Measurements from ENCODE around the gene TEX261. TPM values are rescaled to one million over a fixed set of nuclear protein-coding genes. Genes with fewer than 3 reads are reported as not detected.
A peak's percentile ranks its signal among the peaks of the same experiment; 100 is the strongest.

The TEX261 gene
- total RNA-seq, 2 experiments from 2014 or later: 34.8 to 35.8 TPM

DNA sequence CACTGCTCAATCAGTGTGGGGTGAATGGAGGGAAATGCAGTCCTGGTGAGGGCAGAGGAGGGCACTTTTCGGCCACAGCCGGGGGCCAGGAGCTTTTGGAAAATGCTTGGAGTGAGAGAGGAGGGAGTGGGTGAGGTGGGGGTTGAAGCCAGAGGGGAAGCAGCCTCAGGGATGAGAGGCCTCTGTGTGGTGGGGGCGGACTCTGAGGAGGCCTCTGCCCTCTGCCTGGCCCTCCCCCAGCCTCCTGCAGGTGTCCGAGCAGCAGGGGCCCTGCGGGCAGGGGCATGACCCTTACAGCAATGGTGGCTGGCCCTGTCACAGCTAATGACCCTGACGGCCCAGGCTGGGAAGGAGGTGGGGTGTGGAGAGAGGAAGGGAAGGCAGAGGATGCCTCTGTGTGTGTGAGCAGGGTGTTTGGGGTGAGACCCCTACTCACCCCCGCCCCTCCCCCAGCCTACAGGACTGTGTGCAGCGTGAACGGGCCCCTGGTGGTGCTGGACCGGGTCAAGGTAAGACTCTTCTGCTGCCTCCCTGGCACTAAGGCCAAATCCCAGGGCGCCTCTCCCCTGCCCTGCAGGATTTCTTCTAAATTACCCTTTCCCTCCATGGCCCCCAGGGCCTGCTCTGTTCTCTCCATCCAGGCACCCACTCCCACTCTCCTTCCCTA lies 51.3 kb downstream of the TEX261 start:
- Mint-ChIP-seq H3K9me3 (no peaks in the 10 kb centered on the region), H3K27me3 (peaks cover 30% of the 10 kb centered on the region), H3K27ac (no peak overlapping the region), H3K36me3 (ENCODE audit: low read depth) (no peaks in the 10 kb centered on the region), H3K4me3 (no peak overlapping the region), H3K4me1 (peaks cover 10% of the 10 kb centered on the region)
- DNase-seq: no peak
- ChIA-PET CTCF (interaction anchor here (1.1 to 1.2 kb wide), 2 partner anchors 8 to 11 kb away, joined by 3 read pairs; no protein-coding TSS in a partner anchor), POLR2A (no interaction called here)

DNA sequence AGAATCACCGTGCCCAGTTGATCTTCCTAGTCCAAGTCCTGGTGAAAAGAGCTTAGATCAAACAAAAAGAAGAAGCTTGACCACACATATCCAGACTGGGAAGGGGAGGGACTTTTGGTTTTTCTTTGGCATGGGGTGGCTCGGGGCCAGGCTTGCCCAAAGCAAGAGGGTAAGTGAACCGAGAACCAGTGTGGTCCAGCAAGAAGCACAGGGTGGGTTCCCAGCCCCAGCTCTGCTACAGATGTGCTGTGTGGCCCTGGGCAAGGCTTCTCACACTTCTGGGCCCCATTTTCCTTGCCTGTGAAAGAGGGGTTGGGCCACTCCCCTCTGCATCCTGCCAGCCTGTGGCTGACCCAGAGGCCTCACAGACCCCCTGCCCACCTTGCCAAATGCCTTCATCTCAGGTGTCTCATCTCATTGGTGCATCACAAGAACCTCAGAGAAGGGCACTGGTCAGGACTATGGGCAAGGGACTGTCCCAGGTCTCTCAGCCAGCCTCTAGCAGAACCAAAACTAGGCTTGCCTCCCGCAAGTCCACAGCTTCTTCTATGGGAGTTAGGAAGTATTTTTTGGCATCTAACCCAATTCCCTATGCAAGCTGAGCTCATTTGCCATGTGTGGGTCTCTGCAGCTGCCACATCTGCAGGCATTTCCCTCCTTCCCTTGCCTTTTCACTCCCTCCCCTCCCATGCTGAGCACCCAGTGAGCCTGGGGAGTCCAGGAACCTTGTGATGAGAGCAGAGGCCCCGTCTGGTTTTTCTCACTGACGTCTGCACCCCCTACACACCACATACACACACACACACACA lies 52.1 kb downstream of the TEX261 start:
- DNase-seq: no peak
- H3K9me3 Mint-ChIP-seq: no peaks in the 10 kb centered on the region
- POLR2A ChIA-PET: no interaction called here
- CTCF ChIA-PET: interaction anchor here (0.9 to 1.2 kb wide), 4 partner anchors 8 to 71 kb away, joined by 3 read pairs; no protein-coding TSS in a partner anchor
- no peak overlapping the region for H3K27ac Mint-ChIP-seq
- H3K27me3 Mint-ChIP-seq: peaks cover 24% of the 10 kb centered on the region
- H3K4me1 Mint-ChIP-seq: peaks cover 3% of the 10 kb centered on the region
- no peak overlapping the region for H3K4me3 Mint-ChIP-seq
- H3K36me3 Mint-ChIP-seq (ENCODE audit: low read depth): no peaks in the 10 kb centered on the region

DNA sequence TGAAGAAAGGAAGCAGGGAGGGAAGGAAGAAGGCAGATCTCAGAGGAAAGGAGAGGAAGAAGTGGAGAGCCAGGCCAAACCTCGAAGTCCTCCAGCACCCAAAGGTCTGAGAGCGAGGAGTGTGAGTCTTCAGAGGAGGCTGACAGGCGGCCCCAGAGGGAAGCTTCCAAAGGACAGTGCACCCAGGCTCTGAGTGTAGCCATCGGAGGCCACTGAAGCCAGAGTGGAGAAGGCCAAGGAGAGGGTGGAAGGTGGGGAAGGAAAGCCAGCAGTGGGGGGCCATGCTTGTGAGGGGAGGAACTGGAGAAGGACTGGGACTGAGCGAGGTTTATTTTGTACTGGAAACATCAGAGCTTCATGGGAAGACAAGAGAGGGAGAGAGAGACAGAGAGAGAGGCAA lies 53.0 kb downstream of the TEX261 start:
- H3K36me3 Mint-ChIP-seq (ENCODE audit: low read depth): no peaks in the 10 kb centered on the region
- ChIA-PET CTCF (interaction anchor here (1.1 kb wide), 1 partner anchor 70 kb away, joined by 3 read pairs; no protein-coding TSS in a partner anchor), POLR2A (no interaction called here)
- no peaks in the 10 kb centered on the region for H3K4me1 Mint-ChIP-seq
- DNase-seq: no peak
- peaks cover 19% of the 10 kb centered on the region for H3K27me3 Mint-ChIP-seq
- no peak overlapping the region for H3K27ac Mint-ChIP-seq
- no peaks in the 10 kb centered on the region for H3K9me3 Mint-ChIP-seq
- H3K4me3 Mint-ChIP-seq: no peak overlapping the region

DNA sequence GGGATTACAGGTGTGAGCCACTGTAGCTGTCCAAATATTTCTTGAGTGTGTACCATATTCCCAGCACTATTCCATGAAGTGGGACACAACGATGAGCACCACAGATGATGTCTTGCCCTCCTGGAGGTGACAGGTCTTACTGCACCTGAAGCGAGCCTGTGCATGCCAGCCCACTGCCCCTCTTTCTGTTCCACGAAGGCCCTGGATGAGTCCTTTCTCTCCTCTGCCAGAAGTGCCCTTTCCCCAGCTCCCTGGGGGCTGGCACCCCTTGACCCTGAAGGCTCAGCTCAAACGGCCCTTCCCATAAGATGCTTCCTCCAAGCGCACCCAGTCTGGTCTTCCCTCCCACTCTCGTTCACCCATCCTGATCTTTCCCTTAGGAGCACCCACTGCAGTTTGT lies 53.5 kb downstream of the TEX261 start:
- Mint-ChIP-seq H3K36me3 (ENCODE audit: low read depth) (no peaks in the 10 kb centered on the region), H3K4me3 (no peak overlapping the region), H3K27ac (no peak overlapping the region), H3K4me1 (no peaks in the 10 kb centered on the region), H3K27me3 (peaks cover 21% of the 10 kb centered on the region), H3K9me3 (no peaks in the 10 kb centered on the region)
- CTCF ChIA-PET: interaction anchor here (1.1 kb wide), 1 partner anchor 70 kb away, joined by 3 read pairs; no protein-coding TSS in a partner anchor
- POLR2A ChIA-PET: no interaction called here
- DNase-seq: no peak

DNA sequence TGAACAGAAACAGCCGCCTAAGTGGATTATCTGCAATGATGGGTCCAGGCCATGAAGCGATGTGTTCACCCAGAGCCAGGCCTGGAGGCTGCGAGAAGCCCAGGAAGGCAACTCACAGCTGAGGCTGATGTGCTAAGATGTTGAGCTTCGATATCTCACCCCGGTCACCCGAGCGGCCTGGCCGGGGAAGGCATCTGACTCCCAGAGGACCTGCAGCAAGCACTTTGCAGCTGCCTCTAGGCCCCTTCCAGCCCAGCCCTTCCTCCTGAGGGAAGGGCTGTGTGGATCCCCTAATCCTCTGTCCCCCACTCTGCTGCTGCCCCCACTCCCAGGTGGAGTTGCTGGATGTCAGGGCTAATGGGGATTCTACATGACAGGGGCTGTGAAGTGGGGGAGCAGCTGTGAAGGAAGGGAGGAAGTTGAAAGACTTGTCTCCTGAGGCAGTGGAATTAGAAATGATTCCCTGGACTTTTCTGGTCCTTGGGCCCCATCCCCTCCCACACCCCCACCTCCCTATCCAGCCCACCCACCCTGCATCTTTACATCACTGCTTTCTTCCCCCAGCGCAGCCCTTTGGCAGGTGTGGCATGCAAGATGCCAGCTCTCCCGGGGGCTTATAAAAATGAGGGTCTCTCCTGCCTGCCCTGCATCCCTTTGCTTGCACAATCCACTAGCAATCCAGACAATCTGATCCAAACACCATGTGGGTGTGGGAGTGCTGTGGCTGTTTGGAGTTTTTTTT lies 54.7 kb downstream of the TEX261 start:
- H3K4me3 Mint-ChIP-seq: no peak overlapping the region
- H3K27ac Mint-ChIP-seq: no peak overlapping the region
- no peaks in the 10 kb centered on the region for H3K4me1 Mint-ChIP-seq
- H3K36me3 Mint-ChIP-seq (ENCODE audit: low read depth): no peaks in the 10 kb centered on the region
- ChIA-PET CTCF (no interaction called here), POLR2A (no interaction called here)
- peaks cover 20% of the 10 kb centered on the region for H3K27me3 Mint-ChIP-seq
- no peaks in the 10 kb centered on the region for H3K9me3 Mint-ChIP-seq
- no peak for DNase-seq

DNA sequence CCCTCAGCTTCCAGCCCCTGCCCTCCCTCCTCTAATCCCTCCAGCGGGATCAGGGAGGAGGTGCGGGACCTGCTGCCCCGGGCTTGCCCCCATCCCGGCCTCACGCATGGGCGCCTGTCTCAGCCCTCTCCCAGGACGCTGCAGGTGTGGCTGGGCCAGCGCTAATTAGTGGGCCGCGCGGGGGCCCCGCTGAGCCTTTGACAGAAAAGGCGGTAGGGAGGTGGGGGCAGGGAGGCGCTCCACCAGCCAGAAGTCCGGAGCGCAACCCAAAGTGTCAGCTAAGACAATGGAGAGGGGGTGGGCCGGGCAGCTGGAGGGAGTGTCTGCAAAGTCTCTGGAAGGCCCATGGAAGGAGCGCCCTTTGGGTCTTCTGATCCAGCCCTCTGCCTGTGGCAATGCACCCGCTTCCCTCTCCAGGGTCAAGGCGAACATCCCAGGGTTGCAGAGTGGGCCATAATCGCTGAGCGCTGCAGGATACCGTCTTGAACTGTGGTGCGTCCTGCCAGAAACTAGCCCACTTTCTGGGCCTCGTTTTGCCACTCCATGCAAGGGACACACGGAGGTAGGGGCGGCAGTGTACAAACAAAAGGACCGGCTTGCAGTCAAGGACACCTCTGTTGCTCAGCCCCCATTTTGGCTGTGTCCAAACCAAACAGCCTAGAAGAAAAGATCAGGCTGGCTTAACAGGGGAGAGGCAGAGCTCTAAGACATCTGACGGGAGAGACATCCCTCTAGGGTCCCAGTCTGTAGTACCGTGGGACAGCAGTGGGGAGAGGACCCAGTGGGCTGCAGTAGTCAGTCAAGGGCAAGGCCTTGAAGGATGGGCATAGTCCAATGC lies 55.5 kb downstream of the TEX261 start:
- ChIA-PET CTCF (no interaction called here), POLR2A (no interaction called here)
- no peak for DNase-seq
- H3K9me3 Mint-ChIP-seq: no peaks in the 10 kb centered on the region
- no peaks in the 10 kb centered on the region for H3K36me3 Mint-ChIP-seq (ENCODE audit: low read depth)
- peaks cover 23% of the 10 kb centered on the region for H3K27me3 Mint-ChIP-seq
- no peak overlapping the region for H3K27ac Mint-ChIP-seq
- no peak overlapping the region for H3K4me3 Mint-ChIP-seq
- no peaks in the 10 kb centered on the region for H3K4me1 Mint-ChIP-seq

DNA sequence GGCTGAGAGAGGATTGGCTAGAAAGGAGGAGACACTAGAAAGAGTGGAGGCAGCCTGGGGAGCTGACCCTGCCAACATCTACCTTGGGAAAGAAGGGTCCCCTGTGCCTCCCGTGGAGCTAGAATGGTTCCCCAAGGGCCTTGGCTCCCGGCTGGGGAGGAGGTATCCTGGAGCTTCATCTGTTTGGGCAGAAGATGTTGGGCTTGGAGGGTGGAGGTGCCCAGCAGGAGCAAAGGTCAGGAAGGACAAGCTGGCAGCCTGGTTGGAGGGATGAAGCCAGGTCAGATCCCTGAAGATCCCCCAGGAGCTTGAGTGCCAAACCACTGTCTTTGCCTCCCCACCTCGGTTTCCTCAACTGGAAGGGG lies 56.1 kb downstream of the TEX261 start:
- POLR2A ChIA-PET: no interaction called here
- no peaks in the 10 kb centered on the region for H3K36me3 Mint-ChIP-seq (ENCODE audit: low read depth)
- no peak overlapping the region for H3K27ac Mint-ChIP-seq
- peaks cover 25% of the 10 kb centered on the region for H3K27me3 Mint-ChIP-seq
- H3K4me3 Mint-ChIP-seq: no peak overlapping the region
- no peaks in the 10 kb centered on the region for H3K9me3 Mint-ChIP-seq
- DNase-seq: no peak
- no peaks in the 10 kb centered on the region for H3K4me1 Mint-ChIP-seq
- CTCF ChIA-PET: no interaction called here

DNA sequence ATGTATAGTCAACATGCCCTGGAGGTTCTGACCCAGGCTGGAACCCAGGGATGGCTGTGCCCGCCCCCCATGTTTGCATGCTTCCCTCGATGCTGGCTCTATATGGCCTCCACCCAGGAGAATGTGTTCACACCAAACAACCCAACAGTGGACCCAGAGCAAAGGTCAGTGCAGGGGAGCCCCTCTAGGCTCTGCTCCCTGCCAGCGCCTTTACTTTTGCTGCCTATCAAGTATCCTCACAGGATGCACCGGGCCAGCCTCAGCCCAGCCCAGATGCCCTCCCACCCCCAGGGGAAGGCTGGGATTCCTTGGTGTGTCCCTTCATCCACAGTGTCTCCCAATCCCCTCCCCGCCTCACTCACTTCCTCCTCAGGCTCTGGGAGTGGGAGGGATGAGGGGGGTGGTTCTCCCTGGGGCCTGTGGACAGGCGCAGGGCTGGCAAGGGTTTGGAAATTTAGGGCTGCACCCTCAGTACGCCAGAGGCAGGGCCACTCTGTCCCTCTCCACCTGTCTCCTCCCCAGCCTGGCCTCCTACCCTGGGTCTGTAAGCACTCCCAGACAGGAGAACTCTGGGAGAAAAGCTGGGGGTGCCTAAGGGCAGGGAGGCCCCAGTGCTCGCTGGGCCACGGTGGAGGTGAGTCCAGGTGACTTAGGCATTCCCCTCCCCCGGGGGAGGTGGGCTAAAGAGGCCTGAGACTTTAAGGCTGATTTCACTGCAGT lies 56.6 kb downstream of the TEX261 start:
- ChIA-PET POLR2A (no interaction called here), CTCF (interaction anchor here (1.5 kb wide), 1 partner anchor 10 kb away, joined by 6 read pairs; no protein-coding TSS in a partner anchor)
- H3K4me1 Mint-ChIP-seq: no peaks in the 10 kb centered on the region
- H3K9me3 Mint-ChIP-seq: no peaks in the 10 kb centered on the region
- no peaks in the 10 kb centered on the region for H3K36me3 Mint-ChIP-seq (ENCODE audit: low read depth)
- peaks cover 25% of the 10 kb centered on the region for H3K27me3 Mint-ChIP-seq
- DNase-seq: no peak
- no peak overlapping the region for H3K4me3 Mint-ChIP-seq
- H3K27ac Mint-ChIP-seq: no peak overlapping the region

DNA sequence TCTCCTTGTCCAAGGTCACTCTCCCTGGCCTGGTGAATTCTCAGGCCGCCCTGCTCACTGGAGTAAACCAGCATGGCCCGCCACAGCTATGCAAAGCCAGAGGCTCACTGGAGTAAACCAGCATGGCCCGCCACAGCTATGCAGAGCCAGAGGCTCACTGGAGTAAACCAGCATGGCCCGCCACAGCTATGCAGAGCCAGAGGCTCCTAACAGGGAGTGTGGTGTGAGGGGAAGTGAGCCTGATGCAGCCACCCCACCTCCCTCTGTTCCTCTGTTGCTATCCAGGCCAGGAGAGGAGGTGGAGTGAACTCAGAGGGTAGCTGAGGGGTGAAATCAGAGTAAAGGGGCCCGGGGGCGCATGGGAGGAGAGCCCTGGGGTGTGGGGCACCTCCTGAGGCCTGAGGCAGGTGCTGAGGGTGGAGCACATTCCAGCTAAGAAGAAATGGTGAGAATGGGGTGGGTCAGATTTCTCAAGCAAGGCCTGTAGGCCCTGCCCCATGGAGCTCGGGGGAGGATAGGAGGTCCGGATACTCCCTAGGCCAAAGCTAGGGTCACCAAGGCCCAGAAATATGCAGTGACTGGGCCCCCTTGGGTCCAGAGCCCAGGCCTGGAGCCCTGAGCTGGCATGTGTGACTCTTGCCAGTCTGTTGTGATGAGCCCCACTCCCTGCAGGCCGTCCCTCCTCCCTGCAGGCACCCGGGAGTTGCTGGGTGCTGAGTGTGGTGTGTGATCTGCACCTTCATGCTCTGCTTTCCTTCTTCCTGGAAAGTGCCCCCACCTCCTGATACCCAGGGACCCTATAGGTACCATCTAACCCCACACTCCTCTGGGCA lies 57.5 kb downstream of the TEX261 start:
- peaks cover 25% of the 10 kb centered on the region for H3K27me3 Mint-ChIP-seq
- no peaks in the 10 kb centered on the region for H3K4me1 Mint-ChIP-seq
- no peaks in the 10 kb centered on the region for H3K36me3 Mint-ChIP-seq (ENCODE audit: low read depth)
- no peaks in the 10 kb centered on the region for H3K9me3 Mint-ChIP-seq
- DNase-seq: no peak
- POLR2A ChIA-PET: no interaction called here
- CTCF ChIA-PET: interaction anchor here (1.5 kb wide), 1 partner anchor 11 kb away, joined by 6 read pairs; no protein-coding TSS in a partner anchor
- no peak overlapping the region for H3K27ac Mint-ChIP-seq
- H3K4me3 Mint-ChIP-seq: no peak overlapping the region

DNA sequence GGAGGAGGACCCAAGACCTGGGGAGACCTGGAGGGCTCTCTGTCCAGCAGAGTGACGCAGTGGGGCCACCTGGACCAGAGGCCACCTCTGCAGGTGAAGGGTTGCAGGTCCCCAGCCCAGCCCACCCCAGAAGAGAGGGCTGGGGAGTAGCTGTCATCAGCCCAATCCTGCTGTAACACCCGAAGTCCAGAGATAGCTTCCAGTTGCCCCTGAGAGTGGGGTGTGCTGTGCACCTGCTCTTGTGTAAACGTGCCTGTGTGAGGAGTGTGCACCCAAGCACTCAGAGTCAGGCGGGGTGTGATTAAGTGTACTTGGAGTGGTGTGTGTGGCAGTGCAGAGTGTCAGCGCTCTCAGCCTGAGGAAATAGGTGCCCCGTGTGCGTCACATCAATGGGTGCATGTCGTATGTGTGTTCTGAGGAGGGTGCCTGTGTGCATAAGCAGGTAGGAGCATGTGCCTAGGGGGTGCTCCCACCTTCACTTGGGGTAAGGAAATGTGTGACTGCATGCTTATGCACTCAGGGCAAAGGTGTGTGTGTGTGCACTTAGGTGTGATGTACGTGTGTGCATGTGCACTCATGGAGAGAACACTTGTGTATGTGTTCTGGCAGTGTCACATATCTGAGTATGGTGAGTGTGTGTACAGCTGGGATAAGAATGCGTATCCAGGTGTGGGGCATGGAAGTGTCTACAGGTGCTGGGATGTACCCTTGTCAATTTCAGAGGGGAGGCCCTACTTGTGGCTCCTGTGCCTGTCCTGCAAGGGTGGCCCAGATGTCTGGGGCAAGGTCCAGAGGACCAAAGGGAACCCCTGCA lies 58.3 kb downstream of the TEX261 start:
- Mint-ChIP-seq H3K36me3 (ENCODE audit: low read depth) (no peaks in the 10 kb centered on the region), H3K27ac (no peak overlapping the region), H3K4me3 (no peak overlapping the region), H3K9me3 (no peaks in the 10 kb centered on the region), H3K27me3 (peaks cover 22% of the 10 kb centered on the region), H3K4me1 (no peaks in the 10 kb centered on the region)
- POLR2A ChIA-PET: no interaction called here
- CTCF ChIA-PET: interaction anchor here (1.3 to 1.5 kb wide), 2 partner anchors 9 to 12 kb away, joined by 3 to 6 read pairs; no protein-coding TSS in a partner anchor
- peak; percentile 8 for DNase-seq

Measured in activated CD4-positive, alpha-beta memory T cell treated with anti-CD3 and anti-CD28 coated beads, Interleukin-2, amount 10 ng/mL, durations not matched to agents 7 days and 5 days (primary cell).